DND-41 (cell line): ENCODE data around the gene TEDC1.

ENCODE experiments used
- ATAC-seq: fragments of 200-7000 bp; cut with Tn5 transposase; 3 replicates; pipeline ENCODE4 v1.9.1; 2021; ENCODE audit warnings: low read depth; ENCODE audit not compliant: insufficient read depth
- DNase-seq: peaks from one replicate; pipeline ENCODE4 v3.0.0-alpha.2; 2020
- H2AFZ ChIP-seq: 2 replicates; pipeline ENCODE4 v1.6.0; 2012; ENCODE audit warnings: low read depth, low read length
- H3K27ac ChIP-seq: 2 replicates; pipeline ENCODE4 v1.5.1; 2012; ENCODE audit warnings: low read length, inconsistent platforms
- H3K27me3 ChIP-seq: fragments of 200-600 bp; sonication (generic); 2 replicates; pipeline ENCODE4 v1.6.0; 2012; ENCODE audit warnings: low read length, mild to moderate bottlenecking, inconsistent platforms; ENCODE audit not compliant: insufficient read depth, poor library complexity
- H3K36me3 ChIP-seq: 2 replicates; pipeline ENCODE4 v1.5.1; 2012; ENCODE audit warnings: low read length, inconsistent platforms; ENCODE audit not compliant: insufficient read depth
- H3K4me1 ChIP-seq: 2 replicates; pipeline ENCODE4 v1.5.1; 2012; ENCODE audit warnings: mild to moderate bottlenecking, low read length; ENCODE audit not compliant: insufficient read depth
- H3K4me2 ChIP-seq: 2 replicates; pipeline ENCODE4 v1.6.0; 2012; ENCODE audit warnings: mild to moderate bottlenecking, moderate library complexity, low read length, inconsistent platforms; ENCODE audit not compliant: insufficient read depth
- H3K4me3 ChIP-seq, 2 experiments: fragments of 200-600 bp in 1 of 2; shearing (Covaris generic) in 1 of 2; 2 replicates each; pipeline ENCODE4 v1.5.1; 2012 to 2016; ENCODE audit warnings: inconsistent platforms in 2 of 2, low read length in 2 of 2, mild to moderate bottlenecking in 2 of 2, low read depth in 1 of 2, moderate library complexity in 1 of 2
- H3K79me2 ChIP-seq: 2 replicates; pipeline ENCODE4 v1.6.0; 2012; ENCODE audit warnings: low read length, inconsistent platforms; ENCODE audit not compliant: insufficient read depth
- H3K9ac ChIP-seq: 2 replicates; pipeline ENCODE4 v1.6.0; 2012; ENCODE audit warnings: low read depth, mild to moderate bottlenecking, inconsistent platforms, low read length, moderate library complexity
- H3K9me3 ChIP-seq: 2 replicates; pipeline ENCODE4 v1.5.1; 2012; ENCODE audit warnings: low read length, moderate library complexity, mild to moderate bottlenecking, inconsistent platforms; ENCODE audit not compliant: insufficient read depth, severe bottlenecking
- H4K20me1 ChIP-seq: 2 replicates; pipeline ENCODE4 v1.6.0; 2012; ENCODE audit warnings: low read length; ENCODE audit not compliant: insufficient read depth
- EZH2 ChIP-seq: IDR thresholded peaks from 3 replicates; pipeline ENCODE4 v1.6.1; 2012; ENCODE audit warnings: borderline replicate concordance, low read depth, mild to moderate bottlenecking, moderate library complexity, low read length, inconsistent platforms; ENCODE audit not compliant: severe bottlenecking
- TF ChIP-seq, protein P1 (sequence below): IDR thresholded peaks from 2 replicates; pipeline ENCODE4 v1.5.1; 2012; ENCODE audit warnings: borderline replicate concordance, low read length, moderate library complexity, mild to moderate bottlenecking; ENCODE audit not compliant: poor library complexity, severe bottlenecking; ENCODE audit errors: extremely low read depth

Gene TEDC1

DNA sequence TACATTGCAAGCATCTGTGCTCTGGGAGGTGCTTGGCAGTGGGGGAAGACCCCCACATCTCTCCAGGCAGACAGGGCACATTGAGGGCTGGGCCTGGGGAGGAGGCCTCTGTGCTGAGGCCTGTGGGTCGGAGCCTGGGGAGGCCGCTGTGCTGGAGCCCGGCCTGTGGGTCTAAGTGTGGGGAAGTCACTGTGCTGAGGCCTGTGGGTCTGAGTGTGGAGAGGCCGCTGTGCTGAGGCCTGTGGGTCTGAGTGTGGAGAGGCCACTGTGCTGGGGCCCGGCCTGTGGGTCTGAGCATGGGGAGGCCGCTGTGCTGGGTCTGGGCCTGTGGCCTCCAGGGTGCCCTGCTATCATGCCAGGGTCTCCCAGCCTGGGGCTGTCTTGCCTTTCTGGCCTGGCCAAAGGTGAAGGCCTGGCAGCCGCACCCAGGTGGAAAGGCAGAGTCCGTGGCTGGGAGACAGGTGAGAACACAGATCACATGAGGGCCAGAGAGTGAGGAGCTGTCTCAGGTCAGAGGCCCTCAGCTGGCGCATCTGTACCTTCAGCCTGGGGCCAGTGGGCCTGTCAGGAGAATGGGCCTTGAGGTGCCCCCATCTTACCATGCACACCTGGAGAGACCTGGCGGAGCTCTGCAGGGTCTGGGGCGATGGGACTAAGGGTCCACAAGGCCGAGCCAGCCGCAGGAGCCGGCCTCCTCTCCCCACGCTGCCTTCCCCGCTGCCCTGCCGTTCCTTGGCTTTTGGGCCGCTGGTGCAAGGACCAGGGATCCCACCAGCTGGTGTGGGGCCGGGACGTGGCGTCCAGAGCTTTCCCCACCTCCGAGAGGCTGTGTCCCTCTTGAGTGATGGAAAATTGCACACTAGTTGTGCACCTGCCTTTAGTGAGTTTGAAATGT lies 35.0 kb upstream of the TEDC1 start:
- H3K9me3 ChIP-seq: no peaks in the 10 kb centered on the region
- no peak overlapping the region for H3K27ac ChIP-seq
- peaks cover 80% of the 10 kb centered on the region for H3K36me3 ChIP-seq
- peaks cover 14% of the 10 kb centered on the region; the same call in 1 of the 2 replicates for H3K79me2 ChIP-seq
- no peak for DNase-seq
- no peaks in the 10 kb centered on the region for H3K27me3 ChIP-seq
- H2AFZ ChIP-seq: no peak overlapping the region
- no peak overlapping the region for H3K9ac ChIP-seq
- TF ChIP-seq EZH2: no peak
- TF ChIP-seq, protein P1, sequence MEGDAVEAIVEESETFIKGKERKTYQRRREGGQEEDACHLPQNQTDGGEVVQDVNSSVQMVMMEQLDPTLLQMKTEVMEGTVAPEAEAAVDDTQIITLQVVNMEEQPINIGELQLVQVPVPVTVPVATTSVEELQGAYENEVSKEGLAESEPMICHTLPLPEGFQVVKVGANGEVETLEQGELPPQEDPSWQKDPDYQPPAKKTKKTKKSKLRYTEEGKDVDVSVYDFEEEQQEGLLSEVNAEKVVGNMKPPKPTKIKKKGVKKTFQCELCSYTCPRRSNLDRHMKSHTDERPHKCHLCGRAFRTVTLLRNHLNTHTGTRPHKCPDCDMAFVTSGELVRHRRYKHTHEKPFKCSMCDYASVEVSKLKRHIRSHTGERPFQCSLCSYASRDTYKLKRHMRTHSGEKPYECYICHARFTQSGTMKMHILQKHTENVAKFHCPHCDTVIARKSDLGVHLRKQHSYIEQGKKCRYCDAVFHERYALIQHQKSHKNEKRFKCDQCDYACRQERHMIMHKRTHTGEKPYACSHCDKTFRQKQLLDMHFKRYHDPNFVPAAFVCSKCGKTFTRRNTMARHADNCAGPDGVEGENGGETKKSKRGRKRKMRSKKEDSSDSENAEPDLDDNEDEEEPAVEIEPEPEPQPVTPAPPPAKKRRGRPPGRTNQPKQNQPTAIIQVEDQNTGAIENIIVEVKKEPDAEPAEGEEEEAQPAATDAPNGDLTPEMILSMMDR: no peak
- H3K4me1 ChIP-seq: no peaks in the 10 kb centered on the region
- no peak for ATAC-seq
- H4K20me1 ChIP-seq: peaks cover 41% of the 10 kb centered on the region
- H3K4me2 ChIP-seq: no peak overlapping the region
- no peak overlapping the region for H3K4me3 ChIP-seq

DNA sequence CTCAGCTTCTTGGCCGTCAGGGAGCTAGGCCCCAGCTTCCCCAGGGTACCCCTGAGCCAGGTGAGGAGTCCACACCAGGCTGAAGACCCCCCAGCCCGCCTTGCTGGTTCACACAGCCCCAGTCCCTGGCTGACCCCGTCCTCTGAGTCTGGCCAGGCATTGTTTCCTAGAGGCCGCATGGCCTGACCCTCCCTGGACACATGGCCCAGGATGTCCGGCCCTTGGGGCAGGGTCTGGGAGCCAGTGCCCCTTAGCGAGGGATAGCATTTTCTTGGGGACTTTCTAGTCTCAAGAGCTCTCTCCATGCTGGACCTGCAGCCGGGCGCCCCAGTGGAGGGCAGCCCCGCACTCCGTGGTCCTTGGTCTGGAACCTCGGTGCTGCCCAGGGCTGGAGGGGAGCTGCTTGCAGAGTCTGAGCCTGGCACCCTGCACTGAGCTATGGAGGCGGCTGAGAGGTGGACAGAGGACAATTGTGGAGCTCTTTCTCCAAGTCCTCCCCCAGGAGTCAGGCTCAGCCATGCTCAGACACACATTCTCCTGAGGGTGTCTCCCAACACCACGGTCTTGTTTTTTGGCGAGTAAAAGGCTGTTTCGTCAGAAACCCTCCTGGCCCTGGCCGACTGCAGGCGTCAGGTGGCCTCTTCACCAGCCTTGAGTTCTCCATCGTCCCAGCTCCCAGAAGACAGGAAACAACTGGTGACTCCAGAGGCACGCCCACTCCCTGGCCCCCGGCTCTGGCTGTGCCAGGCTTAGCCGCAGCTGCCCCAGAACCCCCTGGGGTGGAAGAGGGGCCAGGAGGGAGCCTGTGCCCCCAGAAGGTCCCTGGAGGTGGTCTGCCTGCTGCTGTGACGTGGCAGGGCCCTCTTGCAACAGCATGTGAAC lies 34.1 kb upstream of the TEDC1 start:
- H3K4me1 ChIP-seq: no peaks in the 10 kb centered on the region
- H3K36me3 ChIP-seq: peaks cover 81% of the 10 kb centered on the region
- TF ChIP-seq, protein P1: no peak
- no peak for TF ChIP-seq EZH2
- no peak overlapping the region for H2AFZ ChIP-seq
- H3K9ac ChIP-seq: no peak overlapping the region
- H4K20me1 ChIP-seq: peaks cover 35% of the 10 kb centered on the region
- peaks cover 14% of the 10 kb centered on the region; the same call in 1 of the 2 replicates for H3K79me2 ChIP-seq
- DNase-seq (no peak), ATAC-seq (no peak)
- no peak overlapping the region for H3K4me2 ChIP-seq
- H3K4me3 ChIP-seq: no peak overlapping the region
- no peak overlapping the region for H3K27ac ChIP-seq
- no peaks in the 10 kb centered on the region for H3K27me3 ChIP-seq
- H3K9me3 ChIP-seq: no peaks in the 10 kb centered on the region

DNA sequence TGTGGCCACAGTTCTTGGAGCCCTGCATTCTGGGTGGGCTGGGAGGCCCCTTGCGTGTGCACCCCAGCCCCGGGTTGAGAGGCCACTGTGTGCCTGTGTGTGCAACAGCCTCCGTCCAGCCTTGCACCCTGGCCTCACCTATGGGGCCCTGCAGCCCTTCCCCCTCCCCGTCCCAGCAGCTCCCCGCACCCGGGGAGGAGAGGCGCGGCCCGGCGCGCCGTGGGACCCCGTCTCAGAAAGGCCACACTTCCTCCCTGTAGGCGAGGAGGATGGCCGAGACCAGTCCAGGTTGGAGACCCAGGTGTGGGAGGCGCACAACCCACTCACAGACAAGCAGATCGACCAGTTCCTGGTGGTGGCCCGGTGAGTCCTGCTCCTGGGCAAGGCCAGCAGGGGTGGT lies 33.0 kb upstream of the TEDC1 start:
- no peak for ATAC-seq
- H3K4me3 ChIP-seq: no peak overlapping the region
- no peaks in the 10 kb centered on the region for H3K4me1 ChIP-seq
- H3K27me3 ChIP-seq: no peaks in the 10 kb centered on the region
- peaks cover 14% of the 10 kb centered on the region; the same call in 1 of the 2 replicates for H3K79me2 ChIP-seq
- no peak overlapping the region for H3K4me2 ChIP-seq
- no peaks in the 10 kb centered on the region for H3K9me3 ChIP-seq
- no peak overlapping the region for H3K27ac ChIP-seq
- no peak overlapping the region for H3K9ac ChIP-seq
- peaks cover 75% of the 10 kb centered on the region for H3K36me3 ChIP-seq
- H4K20me1 ChIP-seq: peaks cover 38% of the 10 kb centered on the region
- H2AFZ ChIP-seq: no peak overlapping the region
- TF ChIP-seq, protein P1: no peak
- TF ChIP-seq EZH2: no peak
- DNase-seq: no peak
